RWPE2 (cell line): ENCODE results near the gene RAC3.

Experiments
- ATAC-seq: fragments of 200-7000 bp; cut with Tn5 transposase; 3 replicates; pipeline ENCODE4 v1.9.1; 2021; ENCODE audit warnings: low read depth
- DNase-seq: peaks from one replicate; pipeline ENCODE4 v3.0.0-alpha.2; 2020; ENCODE audit warnings: low spot score
- H3K27ac ChIP-seq: fragments of 450-650 bp; 2 replicates; pipeline ENCODE4 v1.5.1; 2017; ENCODE audit warnings: mild to moderate bottlenecking; ENCODE audit not compliant: poor library complexity, severe bottlenecking
- H3K27me3 ChIP-seq: fragments of 250-450 bp; sonication (Bioruptor Pico); 2 replicates; pipeline ENCODE4 v1.5.1; 2021; ENCODE audit warnings: mild to moderate bottlenecking, moderate library complexity; ENCODE audit not compliant: insufficient read depth, poor library complexity, severe bottlenecking
- H3K36me3 ChIP-seq: fragments of 250-450 bp; sonication (Bioruptor Pico); 2 replicates; pipeline ENCODE4 v1.5.1; 2020; ENCODE audit warnings: low read depth, mild to moderate bottlenecking, moderate library complexity
- H3K4me1 ChIP-seq: fragments of 250-450 bp; sonication (Bioruptor Pico); 2 replicates; pipeline ENCODE4 v1.5.1; 2021; ENCODE audit warnings: mild to moderate bottlenecking, moderate library complexity; ENCODE audit not compliant: insufficient read depth, poor library complexity, severe bottlenecking
- H3K4me3 ChIP-seq: fragments of 250-450 bp; sonication (Bioruptor Pico); 2 replicates; pipeline ENCODE4 v1.5.1; 2021; ENCODE audit warnings: mild to moderate bottlenecking, moderate library complexity; ENCODE audit not compliant: severe bottlenecking
- H3K9me3 ChIP-seq: fragments of 250-450 bp; sonication (Bioruptor Pico); 2 replicates; pipeline ENCODE4 v1.5.1; 2021; ENCODE audit warnings: mild to moderate bottlenecking, moderate library complexity; ENCODE audit not compliant: severe bottlenecking
- CTCF ChIP-seq: fragments of 450-650 bp; IDR thresholded peaks from one replicate; pipeline ENCODE4 v1.5.1; 2017; ENCODE audit warnings: mild to moderate bottlenecking, moderate library complexity; ENCODE audit not compliant: poor library complexity, severe bottlenecking

Gene RAC3

GRCh38 chr17:82029990-82030469, 1.4 kb upstream of the RAC3 start:
- H3K4me3 ChIP-seq, result no peak overlapping the region
- H3K27ac ChIP-seq, result no peak overlapping the region
- TF ChIP-seq CTCF, result no peak

GRCh38 chr17:82030470-82031302, 792 bp upstream of the RAC3 start:
- Histone ChIP-seq H3K9me3 (no peaks in the 10 kb centered on the region), H3K36me3 (peaks cover 8% of the 10 kb centered on the region), H3K27me3 (no peaks in the 10 kb centered on the region), H3K4me3 (peak overlapping the region; percentile 46), H3K4me1 (no peaks in the 10 kb centered on the region), H3K27ac (peak overlapping the region; percentile 52)
- TF ChIP-seq CTCF, result peak; percentile 86
- DNase-seq, result no peak
- peak; percentile 49 for ATAC-seq

More at GRCh38 chr17:82029990-82030469, 1.4 kb upstream of the RAC3 start:
- no peaks in the 10 kb centered on the region for H3K27me3 ChIP-seq
- ATAC-seq, result no peak
- DNase-seq, result no peak
- H3K36me3 ChIP-seq, result peaks cover 1% of the 10 kb centered on the region
- H3K4me1 ChIP-seq, result no peaks in the 10 kb centered on the region
- no peaks in the 10 kb centered on the region for H3K9me3 ChIP-seq

GRCh38 chr17:82031885-82032627, 578 bp downstream of the RAC3 start:
- ATAC-seq, result peak; percentile 65
- H3K36me3 ChIP-seq, result peaks cover 18% of the 10 kb centered on the region
- DNase-seq, result no peak
- no peaks in the 10 kb centered on the region for H3K9me3 ChIP-seq
- H3K4me3 ChIP-seq, result peak overlapping the region; percentile 46
- peak overlapping the region; percentile 52 for H3K27ac ChIP-seq
- no peak for TF ChIP-seq CTCF
- no peaks in the 10 kb centered on the region for H3K4me1 ChIP-seq
- no peaks in the 10 kb centered on the region for H3K27me3 ChIP-seq

GRCh38 chr17:82033359-82034085, 2.0 kb downstream of the RAC3 start:
- Histone ChIP-seq H3K36me3 (peaks cover 18% of the 10 kb centered on the region), H3K27ac (no peak overlapping the region), H3K9me3 (no peaks in the 10 kb centered on the region), H3K4me3 (no peak overlapping the region), H3K4me1 (no peaks in the 10 kb centered on the region), H3K27me3 (no peaks in the 10 kb centered on the region)
- no peak for DNase-seq
- no peak for TF ChIP-seq CTCF
- ATAC-seq, result no peak
